Measurements from ENCODE around the gene PLB1. TPM values are rescaled to one million over a fixed set of nuclear protein-coding genes. Genes with fewer than 3 reads are reported as not detected.

PLB1 gene
- total and polyA plus RNA-seq, 9 of the 15 experiments (the other 6 are each of a cell fraction or from before 2014, with no cell fraction given) = 0.01 to 0.09 (median 0.07) TPM; not detected in 2

GRCh38 chr2:28546242-28546641 is 50.4 kb downstream of the PLB1 start (continued):
- TF ChIP-seq HMGXB4 (CRISPR knock-in tag; IDR thresholded peaks at IDR 0.05) (no peak), ZBTB26 (CRISPR knock-in tag; IDR thresholded peaks at IDR 0.05) (no peak), ELF4 (CRISPR knock-in tag; IDR thresholded peaks at IDR 0.05) (no peak), NR1H2 (CRISPR knock-in tag; IDR thresholded peaks at IDR 0.05) (no peak), ZBTB11 (CRISPR knock-in tag; IDR thresholded peaks at IDR 0.05) (no peak), CBX5 (IDR thresholded peaks at IDR 0.05; ENCODE audit: borderline replicate concordance, low read depth) (no peak)

All from K562 (cell line).